Measurements from ENCODE around the gene SYS1. TPM values are rescaled to one million over a fixed set of nuclear protein-coding genes. Genes with fewer than 3 reads are reported as not detected.

SYS1 gene
- total and polyA plus RNA-seq, 2 of the 8 experiments (the other 6 are each of a cell fraction or from before 2014, with no cell fraction given), result 19.6 to 50.8 TPM

GRCh38 chr20:45359406-45360148, 3.4 kb upstream of the SYS1 start:
- no peaks in the 10 kb centered on the region for H3K36me3 ChIP-seq (ENCODE audit: control insufficient read depth in 2 of 4, insufficient read depth in 4 of 4, low read length in 3 of 4)
- WGBS, 2 experiments (ENCODE audit: extremely low coverage in 1 of 2, insufficient coverage in 1 of 2, insufficient read length in 1 of 2, insufficient replicate concordance in 2 of 2, low coverage in 1 of 2, low lambda C conversion rate in 2 of 2, missing lambda C conversion rate in 1 of 2), result 83% methylated on average over 9 of the region's 9 CpGs; no CpG with 5 or more reads in 1 of the 2 experiments
- no peak overlapping the region for H2AFZ ChIP-seq (ENCODE audit: low read length)
- H3K4ac ChIP-seq (replicated peaks; ENCODE audit: insufficient read length, low read depth, low read length), result no peak overlapping the region
- CTCF ChIA-PET (ENCODE audit: partially characterized antibody), result interaction anchor here (0.6 to 6.8 kb wide), 17 partner anchors 8 to 425 kb away, joined by 3 to 85 read pairs (median 4); partner anchors contain the start of genes MATN4, SDC4, TP53TG5 and WFDC10A
- no peak overlapping the region for H3K23ac ChIP-seq (ENCODE audit: insufficient read length)
- peaks cover 3 to 12% (median 8%) of the 10 kb centered on the region in 4 experiments; a peak in 6 of 7 replicates for H3K4me1 ChIP-seq (replicated peaks in 1 of 4; ENCODE audit: control insufficient read depth in 3 of 4, insufficient read depth in 4 of 4, low read length in 3 of 4)
- H3K14ac ChIP-seq (ENCODE audit: insufficient read length), result no peak overlapping the region
- H3K27ac ChIP-seq (ENCODE audit: low read depth, low read length), result no peak overlapping the region
- no peaks in the 10 kb centered on the region for H3K9me3 ChIP-seq (ENCODE audit: insufficient read depth in 2 of 2, low read depth in 1 of 2, low read length in 1 of 2)
- no peak for FAIRE-seq
- H3K18ac ChIP-seq (ENCODE audit: extremely low read depth, low read length), result no peak overlapping the region
- no peak overlapping the region for H2BK5ac ChIP-seq (ENCODE audit: low read depth, low read length)
- H3K27me3 ChIP-seq (replicated peaks in 1 of 4; ENCODE audit: control insufficient read depth in 3 of 4, extremely low read depth in 1 of 4, insufficient read depth in 3 of 4, low read length in 3 of 4), result no peaks in the 10 kb centered on the region
- H3K23me2 ChIP-seq (ENCODE audit: low read depth, low read length), result peaks cover 7% of the 10 kb centered on the region
- no peak overlapping the region; a peak in 1 of 7 replicates for H3K9ac ChIP-seq (replicated peaks in 1 of 4; ENCODE audit: extremely low read depth in 1 of 4, low read depth in 3 of 4, low read length in 3 of 4)
- H4K5ac ChIP-seq (ENCODE audit: insufficient read length, low read depth, low read length), result no peak overlapping the region
- POLR2A ChIA-PET (ENCODE audit: partially characterized antibody), result interaction anchor here (0.5 to 13.2 kb wide), 9 partner anchors 13 to 821 kb away, joined by 3 to 113 read pairs (median 5); partner anchors contain the start of gene SDC4
- no peak overlapping the region for H2BK15ac ChIP-seq (ENCODE audit: low read length)
- H2BK12ac ChIP-seq (ENCODE audit: low read depth, low read length), result no peak overlapping the region
- H4K91ac ChIP-seq (replicated peaks; ENCODE audit: insufficient read length, low read length), result no peak overlapping the region
- TF ChIP-seq TEAD4 (IDR thresholded peaks at IDR 0.05; ENCODE audit: low read depth, low read length) (0 out of 2 replicates have a peak, but pooled peaks have one; percentile 30), MAX (IDR thresholded peaks at IDR 0.05) (no peak)
- peaks cover 0 to 6% of the 10 kb centered on the region in 2 experiments; a peak in 1 of 4 replicates for H3K79me2 ChIP-seq (ENCODE audit: control insufficient read depth in 1 of 2, insufficient read depth in 2 of 2, low read length in 2 of 2)
- H2BK20ac ChIP-seq (ENCODE audit: low read length), result no peak overlapping the region; the same call in 1 of the 2 replicates
- peaks cover 0 to 2% of the 10 kb centered on the region in 2 experiments for H4K20me1 ChIP-seq (replicated peaks in 1 of 2; ENCODE audit: control insufficient read depth in 1 of 2, insufficient read depth in 2 of 2, low read length in 2 of 2)
- H4K8ac ChIP-seq (ENCODE audit: extremely low read depth, insufficient read depth, low read length), result peak overlapping the region; percentile 38; the same call in 1 of the 2 replicates
- peaks cover 4% of the 10 kb centered on the region; the same call in 1 of the 2 replicates for H3K79me1 ChIP-seq (ENCODE audit: low read depth, low read length)
- no peak for DNase-seq (ENCODE audit: low read depth in 1 of 2, low spot score in 2 of 2)
- no peak overlapping the region for H2BK120ac ChIP-seq (replicated peaks; ENCODE audit: low read depth, low read length)
- H3K56ac ChIP-seq (replicated peaks; ENCODE audit: insufficient read length, low read depth, low read length), result no peak overlapping the region
- H3K4me3 ChIP-seq (ENCODE audit: extremely low read depth in 1 of 4, insufficient read depth in 2 of 4, low read depth in 3 of 4, low read length in 4 of 4), result no peak overlapping the region
- H3K4me2 ChIP-seq (ENCODE audit: insufficient read depth in 1 of 2, low read depth in 2 of 2, low read length in 2 of 2), result no peak overlapping the region
- H2AK5ac ChIP-seq (ENCODE audit: low read depth, low read length), result no peak overlapping the region

Data from H1 (cell line).